ENCODE data around the gene PDGFRB. TPM values are rescaled to one million over a fixed set of nuclear protein-coding genes. Genes with fewer than 3 reads are reported as not detected.

PDGFRB gene
- total RNA-seq, 1 experiment from 2014 or later, result 0.66 TPM

DNA sequence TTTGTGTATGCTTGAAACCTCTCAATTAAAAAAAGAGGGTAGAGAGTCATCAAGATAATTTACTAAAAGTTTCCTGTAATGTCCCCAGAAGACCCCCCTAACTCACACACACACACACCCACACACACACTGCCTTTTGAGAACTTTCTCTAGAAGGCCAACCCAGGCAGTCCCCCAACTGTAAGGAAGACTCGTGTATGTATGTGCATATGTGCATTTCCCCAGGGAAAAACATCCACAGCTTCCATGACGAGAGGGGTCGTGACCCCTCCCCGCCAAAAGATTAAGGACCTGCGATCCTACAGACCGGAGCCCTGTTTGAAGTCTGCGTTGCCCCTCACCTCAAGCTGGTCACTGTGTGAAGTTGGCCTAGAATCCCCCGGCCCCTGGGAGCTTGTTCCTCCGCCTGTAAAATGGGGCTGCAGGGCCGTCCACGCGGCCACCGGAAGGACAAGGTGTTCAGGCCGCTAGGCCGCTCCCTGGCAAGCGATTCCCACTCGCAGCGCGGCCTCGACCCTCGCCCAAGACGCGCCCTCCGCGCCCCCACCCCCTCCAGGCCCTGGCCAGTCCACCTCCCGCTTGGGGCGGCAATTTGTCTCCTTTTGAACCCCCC lies 10.5 kb upstream of the PDGFRB start:
- no peaks in the 10 kb centered on the region for H4K20me1 ChIP-seq (ENCODE audit: low read length)
- intact Hi-C loops (cut with micrococcal nuclease), result no loop called here
- H3K27me3 ChIP-seq (ENCODE audit: low read length), result peaks cover 3% of the 10 kb centered on the region; the same call in 1 of the 2 replicates
- no peak overlapping the region for H3K4me2 ChIP-seq (ENCODE audit: low read length)
- peaks cover 5% of the 10 kb centered on the region; the same call in 1 of the 2 replicates for H3K4me1 ChIP-seq (ENCODE audit: insufficient read depth, low read length)
- POLR2A ChIA-PET (ENCODE audit: unreplicated experiment), result no interaction called here
- H3K4me3 ChIP-seq (ENCODE audit: low read length), result no peak overlapping the region
- H3K79me2 ChIP-seq (ENCODE audit: low read length), result no peaks in the 10 kb centered on the region
- no peak for ATAC-seq
- no peak for TF ChIP-seq EZH2phosphoT487 (IDR thresholded peaks at IDR 0.05; ENCODE audit: borderline replicate concordance, low read length)
- no peak for TF ChIP-seq EZH2 (IDR thresholded peaks at IDR 0.05; ENCODE audit: low read length, unreplicated experiment)
- TF ChIP-seq, protein P1, sequence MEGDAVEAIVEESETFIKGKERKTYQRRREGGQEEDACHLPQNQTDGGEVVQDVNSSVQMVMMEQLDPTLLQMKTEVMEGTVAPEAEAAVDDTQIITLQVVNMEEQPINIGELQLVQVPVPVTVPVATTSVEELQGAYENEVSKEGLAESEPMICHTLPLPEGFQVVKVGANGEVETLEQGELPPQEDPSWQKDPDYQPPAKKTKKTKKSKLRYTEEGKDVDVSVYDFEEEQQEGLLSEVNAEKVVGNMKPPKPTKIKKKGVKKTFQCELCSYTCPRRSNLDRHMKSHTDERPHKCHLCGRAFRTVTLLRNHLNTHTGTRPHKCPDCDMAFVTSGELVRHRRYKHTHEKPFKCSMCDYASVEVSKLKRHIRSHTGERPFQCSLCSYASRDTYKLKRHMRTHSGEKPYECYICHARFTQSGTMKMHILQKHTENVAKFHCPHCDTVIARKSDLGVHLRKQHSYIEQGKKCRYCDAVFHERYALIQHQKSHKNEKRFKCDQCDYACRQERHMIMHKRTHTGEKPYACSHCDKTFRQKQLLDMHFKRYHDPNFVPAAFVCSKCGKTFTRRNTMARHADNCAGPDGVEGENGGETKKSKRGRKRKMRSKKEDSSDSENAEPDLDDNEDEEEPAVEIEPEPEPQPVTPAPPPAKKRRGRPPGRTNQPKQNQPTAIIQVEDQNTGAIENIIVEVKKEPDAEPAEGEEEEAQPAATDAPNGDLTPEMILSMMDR (conservative IDR thresholded peaks at IDR 0.05; ENCODE audit: low read depth, low read length), result no peak
- H2AFZ ChIP-seq (ENCODE audit: low read length), result no peak overlapping the region
- H3K27ac ChIP-seq (ENCODE audit: low read length), result no peak overlapping the region
- no peaks in the 10 kb centered on the region for H3K9me3 ChIP-seq (ENCODE audit: low read length)
- BruUV-seq (replicated peaks), result no TSS peak
- no peaks in the 10 kb centered on the region for H3F3A ChIP-seq (ENCODE audit: low read length, unreplicated experiment)
- no peak overlapping the region for H3K9ac ChIP-seq (ENCODE audit: low read length)
- no peaks in the 10 kb centered on the region for H3K36me3 ChIP-seq (ENCODE audit: low read depth, low read length)
- CTCF ChIA-PET, result no interaction called here
- no peak for DNase-seq
- H3K9me2 ChIP-seq (replicated peaks; ENCODE audit: low read length), result no peaks in the 10 kb centered on the region

DNA sequence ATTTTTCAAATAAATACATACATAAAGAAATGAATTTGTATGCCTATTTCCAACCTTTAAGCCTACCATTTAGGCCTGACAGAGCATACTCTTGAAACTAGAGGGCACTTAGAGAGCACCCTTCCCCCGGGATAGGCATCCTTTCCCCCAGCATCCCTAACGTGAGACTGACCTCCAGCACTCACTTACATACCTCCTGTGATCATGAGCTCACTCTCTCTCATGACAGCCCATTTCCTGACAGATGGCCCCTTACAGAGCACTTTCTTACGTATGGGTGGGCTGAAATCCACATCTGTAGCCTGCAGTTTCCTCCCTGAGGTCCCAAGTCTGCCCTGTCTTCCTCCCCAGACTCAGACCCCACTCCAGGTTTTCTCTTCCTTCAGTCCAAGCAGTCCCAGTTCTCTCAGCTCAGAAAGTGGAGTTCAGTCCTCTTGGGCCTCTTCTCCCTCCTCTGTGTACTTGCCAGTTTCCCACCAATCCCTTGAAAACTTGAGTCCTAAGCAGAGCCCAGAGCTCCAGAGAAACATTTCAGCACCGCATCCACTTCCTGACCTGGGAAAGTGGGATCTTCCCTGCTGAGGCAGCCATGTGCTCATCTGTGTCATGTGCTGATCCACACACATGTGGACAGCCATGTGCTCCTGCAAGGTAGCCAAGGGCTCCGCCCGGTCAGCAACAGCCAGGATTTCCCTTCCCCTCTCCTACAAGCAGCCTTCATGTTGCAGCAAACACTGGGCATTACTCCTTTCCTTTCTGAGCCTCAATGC lies 8.8 kb upstream of the PDGFRB start:
- no peak overlapping the region for H3K27ac ChIP-seq (ENCODE audit: low read length)
- no peaks in the 10 kb centered on the region for H3K9me2 ChIP-seq (replicated peaks; ENCODE audit: low read length)
- BruUV-seq (replicated peaks), result no TSS peak
- ChIA-PET CTCF (no interaction called here), POLR2A (ENCODE audit: unreplicated experiment) (no interaction called here)
- peak overlapping the region; percentile 12; the same call in 1 of the 2 replicates for H2AFZ ChIP-seq (ENCODE audit: low read length)
- H4K20me1 ChIP-seq (ENCODE audit: low read length), result no peaks in the 10 kb centered on the region
- H3K9me3 ChIP-seq (ENCODE audit: low read length), result no peaks in the 10 kb centered on the region
- intact Hi-C loops (cut with micrococcal nuclease), result no loop called here
- H3K27me3 ChIP-seq (ENCODE audit: low read length), result no peaks in the 10 kb centered on the region
- DNase-seq (no peak), ATAC-seq (no peak)
- no peaks in the 10 kb centered on the region for H3F3A ChIP-seq (ENCODE audit: low read length, unreplicated experiment)
- no peak overlapping the region for H3K4me3 ChIP-seq (ENCODE audit: low read length)
- H3K4me1 ChIP-seq (ENCODE audit: insufficient read depth, low read length), result peaks cover 5% of the 10 kb centered on the region; the same call in 1 of the 2 replicates
- no peaks in the 10 kb centered on the region for H3K79me2 ChIP-seq (ENCODE audit: low read length)
- no peak overlapping the region for H3K4me2 ChIP-seq (ENCODE audit: low read length)
- H3K36me3 ChIP-seq (ENCODE audit: low read depth, low read length), result no peaks in the 10 kb centered on the region
- TF ChIP-seq EZH2 (IDR thresholded peaks at IDR 0.05; ENCODE audit: low read length, unreplicated experiment) (no peak), EZH2phosphoT487 (IDR thresholded peaks at IDR 0.05; ENCODE audit: borderline replicate concordance, low read length) (no peak)
- TF ChIP-seq, protein P1 (conservative IDR thresholded peaks at IDR 0.05; ENCODE audit: low read depth, low read length), result no peak
- no peak overlapping the region for H3K9ac ChIP-seq (ENCODE audit: low read length)
